Spleen (tissue), 11 donors: ENCODE measurements around the gene DNAJC15. TPM values are rescaled to one million over a fixed set of nuclear protein-coding genes. Genes with fewer than 3 reads are reported as not detected.
"Not testable (repeated sequence)": the region's sequence is repeated elsewhere in the genome, so short reads cannot be mapped to it uniquely, and the experiment has no call there.

ENCODE experiments used
- DNase-seq: peaks from one replicate; pipeline ENCODE4 v3.0.0-alpha.2; 2020
- H3K27ac ChIP-seq, 8 donors: fragments of 200-600 bp; sonication (generic) in 7 of 8; 1 replicate in 4 of 8; 2 replicates in 4 of 8; pipeline versions ENCODE4 v1.5.0 to v1.8.0; 2016 to 2021; ENCODE audit warnings: inconsistent platforms in 4 of 8, mild to moderate bottlenecking in 4 of 8, moderate library complexity in 1 of 8
- H3K27me3 ChIP-seq, 7 donors: fragments of 200-600 bp; sonication (generic) in 6 of 7; replicated peaks in 1 of 7; 1 replicate in 4 of 7; 2 replicates in 3 of 7; pipeline versions ENCODE4 v1.5.0 to v1.8.0; 2016 to 2021; ENCODE audit warnings: inconsistent platforms in 3 of 7, mild to moderate bottlenecking in 1 of 7
- H3K36me3 ChIP-seq, 6 donors: fragments of 200-600 bp; sonication (generic) in 5 of 6; 1 replicate in 4 of 6; 2 replicates in 2 of 6; pipeline versions ENCODE4 v1.5.0 to v1.8.0; 2016 to 2021; ENCODE audit warnings: inconsistent platforms in 2 of 6
- H3K4me1 ChIP-seq, 6 donors: fragments of 200-600 bp; sonication (generic) in 5 of 6; 1 replicate in 3 of 6; 2 replicates in 3 of 6; pipeline versions ENCODE4 v1.5.0 to v1.8.0; 2016 to 2021; ENCODE audit warnings: inconsistent platforms in 3 of 6
- H3K4me3 ChIP-seq, 8 donors: fragments of 200-600 bp; sonication (generic) in 7 of 8; 1 replicate in 4 of 8; 2 replicates in 4 of 8; pipeline versions ENCODE4 v1.5.0 to v1.8.0; 2016 to 2021; ENCODE audit warnings: inconsistent platforms in 4 of 8, mild to moderate bottlenecking in 4 of 8, moderate library complexity in 2 of 8
- H3K9me3 ChIP-seq, 8 donors: fragments of 200-600 bp; sonication (generic) in 7 of 8; 1 replicate in 4 of 8; 2 replicates in 4 of 8; pipeline versions ENCODE4 v1.5.0 to v1.8.0; 2016 to 2021; ENCODE audit warnings: inconsistent platforms in 4 of 8
- POLR2A ChIP-seq, 3 donors: fragments of 450-650 bp; IDR thresholded peaks; one replicate each; pipeline ENCODE4 v1.5.1; 2017; ENCODE audit warnings: antibody characterized with exemption in 3 of 3, mild to moderate bottlenecking in 1 of 3
- POLR2AphosphoS5 ChIP-seq, 3 donors: sonication (generic); formaldehyde crosslinking; IDR thresholded peaks; one replicate each; pipeline ENCODE4 v1.5.1; 2017; ENCODE audit warnings: antibody characterized with exemption in 3 of 3
- WGBS, 5 donors: extraction: QIAGEN DNeasy Blood & Tissue Kit in 3 of 5; methylation state at CpG; one replicate each; pipeline versions ENCODE4 v1.1.5 to v1.1.7; 2013 to 2018; 5-methylcytosine and 5-hydroxymethylcytosine counted together
- intact Hi-C: fragments of 100-400 bp; cut with DNase I; formaldehyde crosslinking; loops from one replicate; pipeline ENCODE4 v1.15.0; 2023; ENCODE audit warnings: low total_unique reads
- polyA plus RNA-seq, 3 donors: library from polyadenylated mRNA; stranded (reverse); fragments of 200-250 nt; gene quantifications; one replicate each; pipeline ENCODE4 v1.2.1, GENCODE V29; 2013
- total RNA-seq, 7 donors: library from RNA; depleted of rRNA in 3 of 7; stranded (reverse); fragments of >200 nt in 3 of 7; fragmentation: NEBNext Ultra II Directional in 4 of 7; extraction: Animal tissue kit (Norgen Biotek cat#: 25700) in 4 of 7; gene quantifications; one replicate each; pipeline versions ENCODE4 v1.1.0 to v1.2.1, GENCODE V29; 2016 to 2021
- TF ChIP-seq, protein P1 (sequence below), 11 experiments: fragments of 200-600 bp in 7 of 11; fragments of 450-650 bp in 4 of 11; sonication (generic) in 4 of 11; IDR thresholded peaks in 8 of 11; conservative IDR thresholded peaks in 3 of 11; 1 replicate in 7 of 11; 2 replicates in 4 of 11; pipeline versions ENCODE4 v1.4.0 to v1.8.0; 2016 to 2021; ENCODE audit warnings: antibody characterized with exemption in 11 of 11, inconsistent platforms in 4 of 11, mild to moderate bottlenecking in 1 of 11
- donor health status: healthy with polysubstance abuse.
- donor health status: DM: no; HTN: no; CAD: no; lungs with moderate emphysema.
- donor health status: DM: no; HTN: no; CAD: no.
- donor health status: Bipolar disorder and iron deficiency.
- donor health status: healthy.
- donor health status: DM: no; HTN: no; CAD: no.
- donor health status: DM: yes; HTN: yes; CAD: no.

The DNAJC15 gene
- total and polyA plus RNA-seq, 10 donors, result 6.7 to 17.4 (median 11.8) TPM

DNA sequence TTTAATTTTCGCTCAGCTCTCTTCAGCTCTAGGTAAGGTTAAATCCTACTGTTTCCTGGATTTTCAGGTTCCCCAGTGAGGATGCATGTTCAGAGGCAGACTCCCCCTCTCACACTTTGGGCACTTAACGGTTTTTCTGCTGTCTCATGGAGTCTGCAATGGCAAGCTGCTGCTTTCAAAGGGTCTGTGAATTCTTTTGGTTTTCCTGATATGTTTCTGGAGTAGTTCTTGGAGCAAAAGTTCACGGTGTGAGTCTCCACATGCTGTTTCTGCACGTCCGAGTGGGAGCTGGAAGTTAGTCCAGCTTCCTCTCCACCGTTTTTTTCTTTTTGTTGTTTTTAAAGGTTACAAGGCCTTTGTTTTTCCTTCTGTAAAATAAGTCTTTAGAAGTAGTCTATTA is 35.4 kb downstream of the DNAJC15 start:
- TF ChIP-seq POLR2A (IDR thresholded peaks at IDR 0.05), result no peak
- TF ChIP-seq, protein P1, sequence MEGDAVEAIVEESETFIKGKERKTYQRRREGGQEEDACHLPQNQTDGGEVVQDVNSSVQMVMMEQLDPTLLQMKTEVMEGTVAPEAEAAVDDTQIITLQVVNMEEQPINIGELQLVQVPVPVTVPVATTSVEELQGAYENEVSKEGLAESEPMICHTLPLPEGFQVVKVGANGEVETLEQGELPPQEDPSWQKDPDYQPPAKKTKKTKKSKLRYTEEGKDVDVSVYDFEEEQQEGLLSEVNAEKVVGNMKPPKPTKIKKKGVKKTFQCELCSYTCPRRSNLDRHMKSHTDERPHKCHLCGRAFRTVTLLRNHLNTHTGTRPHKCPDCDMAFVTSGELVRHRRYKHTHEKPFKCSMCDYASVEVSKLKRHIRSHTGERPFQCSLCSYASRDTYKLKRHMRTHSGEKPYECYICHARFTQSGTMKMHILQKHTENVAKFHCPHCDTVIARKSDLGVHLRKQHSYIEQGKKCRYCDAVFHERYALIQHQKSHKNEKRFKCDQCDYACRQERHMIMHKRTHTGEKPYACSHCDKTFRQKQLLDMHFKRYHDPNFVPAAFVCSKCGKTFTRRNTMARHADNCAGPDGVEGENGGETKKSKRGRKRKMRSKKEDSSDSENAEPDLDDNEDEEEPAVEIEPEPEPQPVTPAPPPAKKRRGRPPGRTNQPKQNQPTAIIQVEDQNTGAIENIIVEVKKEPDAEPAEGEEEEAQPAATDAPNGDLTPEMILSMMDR (IDR thresholded peaks at IDR 0.05 in 8 of 11, conservative IDR thresholded peaks at IDR 0.05 in 3 of 11), result no peak
- no peak for TF ChIP-seq POLR2AphosphoS5 (IDR thresholded peaks at IDR 0.05)
- Histone ChIP-seq H3K4me3 (no peak overlapping the region), H3K4me1 (peaks cover 20 to 55% (median 39%) of the 10 kb centered on the region in 6 donors), H3K9me3 (no peaks in the 10 kb centered on the region), H3K27ac (peak overlapping the region in 4 of 8 donors; percentile 33 to 59 (median 46)), H3K36me3 (no peaks in the 10 kb centered on the region), H3K27me3 (no peaks in the 10 kb centered on the region)
- 63 to 75% (median 70%) methylated on average over 6 of the region's 6 CpGs for WGBS, 5 donors
- no peak for DNase-seq
- intact Hi-C loops, result no loop called here

DNA sequence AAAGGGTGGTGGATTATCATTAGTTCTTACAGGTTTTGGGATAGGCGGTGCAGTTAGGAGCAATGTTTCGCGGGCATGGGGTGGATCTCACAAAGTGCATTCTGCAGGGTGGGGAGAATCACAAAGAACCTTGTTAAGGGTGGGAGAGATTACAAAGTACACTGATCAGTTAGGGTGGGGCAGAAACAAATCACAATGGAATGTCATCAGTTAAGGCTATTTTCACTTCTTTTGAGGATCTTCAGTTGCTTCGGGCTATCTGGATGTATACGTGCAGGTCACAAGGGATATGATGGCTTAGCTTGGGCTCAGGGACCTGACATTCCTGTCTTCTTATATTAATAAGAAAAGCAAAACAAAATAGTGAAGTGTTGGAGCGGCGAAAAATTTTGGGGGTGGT is 36.4 kb downstream of the DNAJC15 start:
- WGBS, 5 donors, result 95 to 97% (median 97%) methylated on average over 7 of the region's 7 CpGs
- H3K9me3 ChIP-seq, H3K27me3 ChIP-seq, DNase-seq, intact Hi-C loops, H3K36me3 ChIP-seq, H3K4me3 ChIP-seq, H3K27ac ChIP-seq: not testable (repeated sequence)
- peaks cover 20 to 49% (median 30%) of the 10 kb centered on the region in 6 donors for H3K4me1 ChIP-seq

DNA sequence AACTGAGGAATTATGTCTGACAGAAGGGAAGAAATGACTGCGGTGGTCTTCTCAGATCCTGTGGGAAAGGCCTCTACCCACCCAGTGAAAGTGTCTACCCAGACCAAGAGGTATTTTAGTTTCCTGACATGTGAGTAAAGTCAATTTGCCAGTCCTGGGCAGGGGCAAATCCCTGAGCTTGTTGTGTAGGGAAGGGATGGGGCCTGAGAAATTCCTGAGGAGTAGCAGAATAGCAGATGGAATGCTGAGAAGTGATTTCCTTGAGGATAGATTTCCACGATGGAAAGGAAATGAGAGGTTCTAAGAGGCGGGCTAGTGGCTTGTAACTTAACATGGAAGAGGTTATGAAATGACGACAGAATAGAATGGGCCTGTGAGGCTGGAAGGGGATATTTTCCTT is 37.4 kb downstream of the DNAJC15 start:
- 84 to 91% (median 86%) methylated on average over 4 of the region's 4 CpGs for WGBS, 5 donors
- H3K36me3 ChIP-seq, H3K27ac ChIP-seq, DNase-seq, H3K4me3 ChIP-seq, H3K9me3 ChIP-seq, H3K27me3 ChIP-seq, intact Hi-C loops: not testable (repeated sequence)
- H3K4me1 ChIP-seq, result peaks cover 19 to 39% (median 23%) of the 10 kb centered on the region in 6 donors

GRCh38 chr13:43061496-43062280 is 38.3 kb downstream of the DNAJC15 start:
- Histone ChIP-seq H3K27ac (no peak overlapping the region), H3K36me3 (peaks cover 0 to 7% (median 3%) of the 10 kb centered on the region in 6 donors), H3K4me3 (no peak overlapping the region), H3K4me1 (peaks cover 14 to 30% (median 17%) of the 10 kb centered on the region in 6 donors), H3K27me3 (no peaks in the 10 kb centered on the region), H3K9me3 (no peaks in the 10 kb centered on the region)
- no peak for DNase-seq
- intact Hi-C loops, result no loop called here
- TF ChIP-seq POLR2A (IDR thresholded peaks at IDR 0.05), result no peak
- TF ChIP-seq, protein P1 (IDR thresholded peaks at IDR 0.05 in 8 of 11, conservative IDR thresholded peaks at IDR 0.05 in 3 of 11), result no peak
- TF ChIP-seq POLR2AphosphoS5 (IDR thresholded peaks at IDR 0.05), result no peak
- WGBS, 5 donors, result 92 to 96% (median 95%) methylated on average over 5 of the region's 5 CpGs

GRCh38 chr13:43071824-43072223 is 48.4 kb downstream of the DNAJC15 start:
- DNase-seq, result no peak
- 92 to 98% (median 94%) methylated on average over 1 of the region's 1 CpG for WGBS, 5 donors
- H3K4me3 ChIP-seq, result no peak overlapping the region

More at GRCh38 chr13:43071824-43072223, 48.4 kb downstream of the DNAJC15 start:
- TF ChIP-seq POLR2A (IDR thresholded peaks at IDR 0.05) (no peak), POLR2AphosphoS5 (IDR thresholded peaks at IDR 0.05) (no peak)
- TF ChIP-seq, protein P1 (IDR thresholded peaks at IDR 0.05 in 8 of 11, conservative IDR thresholded peaks at IDR 0.05 in 3 of 11), result no peak
- intact Hi-C loops, result no loop called here
- H3K27me3 ChIP-seq, result no peaks in the 10 kb centered on the region
- peaks cover 0 to 26% (median 9%) of the 10 kb centered on the region in 6 donors for H3K36me3 ChIP-seq
- no peaks in the 10 kb centered on the region for H3K9me3 ChIP-seq
- no peak overlapping the region for H3K27ac ChIP-seq
- H3K4me1 ChIP-seq, result peaks cover 4 to 22% (median 12%) of the 10 kb centered on the region in 6 donors
